ENCODE data around the gene INO80B.
A peak's percentile ranks its signal among the peaks of the same experiment; 100 is the strongest.
"Not testable (repeated sequence)": the region's sequence is repeated elsewhere in the genome, so short reads cannot be mapped to it uniquely, and the experiment has no call there.

Gene INO80B

DNA sequence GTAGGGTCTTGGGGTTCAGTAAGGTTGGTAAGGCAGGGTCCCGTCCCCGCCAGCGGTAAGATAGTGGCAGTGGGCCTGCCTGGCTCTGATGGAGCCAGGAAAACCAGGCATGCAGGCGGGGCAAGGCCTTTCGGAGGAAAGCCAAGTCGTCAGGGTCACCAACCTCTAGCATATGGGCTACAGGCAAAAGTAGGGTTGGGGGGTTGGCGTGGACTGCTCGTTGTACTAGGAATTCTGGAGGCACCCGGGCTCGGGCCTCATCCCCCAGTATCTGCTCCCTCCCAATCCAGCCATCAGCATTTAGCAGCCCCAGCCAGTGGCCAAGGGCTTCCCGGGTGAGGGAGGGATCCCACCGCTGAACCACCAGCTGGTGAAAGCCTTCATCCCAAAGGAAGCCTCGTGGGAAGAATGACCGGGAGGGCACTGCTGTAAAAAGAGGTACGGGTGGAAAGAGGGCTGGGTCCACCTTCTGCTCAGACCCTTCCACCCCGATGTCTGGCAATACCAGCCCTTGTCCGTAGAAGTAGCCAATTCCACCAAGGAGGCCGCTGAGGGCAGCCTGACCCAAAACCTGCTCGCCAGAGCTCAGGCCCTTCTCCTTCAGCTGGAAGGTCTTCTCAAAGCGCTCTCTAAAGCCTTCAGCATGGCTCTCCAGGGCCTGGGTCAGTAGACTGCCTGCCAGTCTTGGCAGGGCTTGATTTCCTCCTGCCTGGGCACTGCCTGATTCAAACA is 7.3 kb downstream of the INO80B start:
- Histone ChIP-seq H3K36me3 (ENCODE audit: control insufficient read depth in 1 of 2, insufficient read depth in 2 of 2, low read length in 2 of 2) (peaks cover 11 to 25% of the 10 kb centered on the region in 2 donors), H3K4me3 (ENCODE audit: low read depth in 1 of 2, low read length in 2 of 2) (peak overlapping the region in 1 of 2 donors; percentile 53), H3K27me3 (ENCODE audit: control insufficient read depth in 1 of 2, insufficient read depth in 2 of 2, low read length in 2 of 2) (no peaks in the 10 kb centered on the region), H3K9ac (ENCODE audit: low read depth in 1 of 2, low read length in 2 of 2) (peak overlapping the region; percentile 50 to 60), H3K4me1 (ENCODE audit: control insufficient read depth in 1 of 2, insufficient read depth in 2 of 2, low read length in 2 of 2) (peaks cover 22 to 35% of the 10 kb centered on the region in 2 donors), H3K27ac (ENCODE audit: low read depth, low read length) (no peak overlapping the region), H3K9me3 (ENCODE audit: control insufficient read depth in 1 of 2, low read length in 2 of 2) (no peaks in the 10 kb centered on the region)

DNA sequence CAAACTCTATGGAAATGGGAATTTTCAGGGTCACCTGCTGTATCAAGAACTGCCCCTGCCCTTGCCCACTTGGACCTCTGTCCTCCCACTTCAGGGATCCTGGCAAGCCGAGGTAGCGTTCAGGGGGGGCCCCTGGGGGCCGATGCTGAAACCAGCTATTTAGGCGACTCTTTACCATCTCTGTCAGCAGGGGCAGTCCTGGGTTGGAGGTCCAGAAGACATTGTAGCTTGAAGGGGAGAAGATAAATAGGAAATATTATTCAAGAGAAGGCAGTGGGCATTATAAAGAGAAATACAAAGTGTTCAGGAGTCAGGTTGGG is 7.9 kb downstream of the INO80B start:
- no peaks in the 10 kb centered on the region for H3K27me3 ChIP-seq (ENCODE audit: control insufficient read depth in 1 of 2, insufficient read depth in 2 of 2, low read length in 2 of 2)
- H3K4me1 ChIP-seq (ENCODE audit: control insufficient read depth in 1 of 2, insufficient read depth in 2 of 2, low read length in 2 of 2), result peaks cover 22 to 34% of the 10 kb centered on the region in 2 donors
- peak overlapping the region; percentile 50 to 60 for H3K9ac ChIP-seq (ENCODE audit: low read depth in 1 of 2, low read length in 2 of 2)
- H3K27ac ChIP-seq (ENCODE audit: low read depth, low read length), result no peak overlapping the region
- H3K36me3 ChIP-seq (ENCODE audit: control insufficient read depth in 1 of 2, insufficient read depth in 2 of 2, low read length in 2 of 2), result peaks cover 11 to 25% of the 10 kb centered on the region in 2 donors
- no peaks in the 10 kb centered on the region for H3K9me3 ChIP-seq (ENCODE audit: control insufficient read depth in 1 of 2, low read length in 2 of 2)
- H3K4me3 ChIP-seq (ENCODE audit: low read depth in 1 of 2, low read length in 2 of 2), result peak overlapping the region; percentile 30 to 53

DNA sequence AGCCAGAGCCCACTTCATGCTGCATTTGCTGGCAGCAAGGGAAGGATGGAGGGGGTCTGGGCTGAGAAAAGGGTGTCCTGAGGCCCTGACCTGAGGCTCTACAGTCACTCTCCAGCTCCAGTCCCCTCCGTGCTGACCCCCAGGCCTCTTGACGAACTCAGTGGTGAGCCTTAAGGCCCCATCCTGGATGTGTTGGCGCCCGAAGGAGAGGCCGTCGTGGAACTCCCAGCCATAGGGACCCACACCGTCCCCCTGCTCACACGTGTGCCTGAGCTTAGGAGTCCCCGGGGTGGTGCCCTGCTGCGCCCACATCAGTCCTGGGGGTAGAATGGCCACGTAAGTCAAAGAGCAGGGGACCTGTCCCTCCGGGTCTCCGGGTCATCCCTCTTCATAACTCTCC is 9.5 kb downstream of the INO80B start:
- no peaks in the 10 kb centered on the region for H3K9me3 ChIP-seq (ENCODE audit: control insufficient read depth in 1 of 2, low read length in 2 of 2)
- H3K4me3 ChIP-seq (ENCODE audit: low read depth in 1 of 2, low read length in 2 of 2), result peak overlapping the region; percentile 88 to 91
- no peaks in the 10 kb centered on the region for H3K27me3 ChIP-seq (ENCODE audit: control insufficient read depth in 1 of 2, insufficient read depth in 2 of 2, low read length in 2 of 2)
- H3K4me1 ChIP-seq (ENCODE audit: control insufficient read depth in 1 of 2, insufficient read depth in 2 of 2, low read length in 2 of 2), result peaks cover 16 to 27% of the 10 kb centered on the region in 2 donors
- peaks cover 11 to 25% of the 10 kb centered on the region in 2 donors for H3K36me3 ChIP-seq (ENCODE audit: control insufficient read depth in 1 of 2, insufficient read depth in 2 of 2, low read length in 2 of 2)
- H3K9ac ChIP-seq (ENCODE audit: low read depth in 1 of 2, low read length in 2 of 2), result peak overlapping the region; percentile 84 to 94
- H3K27ac ChIP-seq (ENCODE audit: low read depth, low read length), result peak overlapping the region; percentile 68

DNA sequence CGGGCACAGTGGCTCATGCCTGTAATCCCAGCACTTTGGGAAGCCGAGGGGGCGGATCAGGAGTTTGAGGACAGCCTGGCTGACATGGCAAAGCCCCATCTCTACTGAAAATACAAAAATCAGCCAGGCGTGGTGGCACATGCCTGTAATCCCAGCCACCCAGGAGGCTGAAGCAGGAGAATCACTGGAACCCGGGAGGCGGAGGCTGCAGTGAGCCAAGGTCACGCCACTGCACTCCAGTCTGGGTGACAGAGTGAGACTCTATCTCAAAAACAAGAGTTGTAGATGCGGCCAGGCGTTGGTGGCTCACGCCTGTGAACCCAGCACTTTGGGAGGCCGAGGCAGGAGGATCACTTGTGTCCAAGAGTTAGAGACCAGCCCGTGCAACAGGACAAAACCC is 15.9 kb downstream of the INO80B start:
- Histone ChIP-seq H3K36me3 (ENCODE audit: control insufficient read depth in 1 of 2, insufficient read depth in 2 of 2, low read length in 2 of 2) (peaks cover 14 to 16% of the 10 kb centered on the region in 2 donors), H3K4me1 (ENCODE audit: control insufficient read depth in 1 of 2, insufficient read depth in 2 of 2, low read length in 2 of 2) (peaks cover 13 to 24% of the 10 kb centered on the region in 2 donors)
- not testable (repeated sequence) for H3K4me3 ChIP-seq (ENCODE audit: low read depth in 1 of 2, low read length in 2 of 2); H3K27ac ChIP-seq (ENCODE audit: low read depth, low read length); H3K27me3 ChIP-seq (ENCODE audit: control insufficient read depth in 1 of 2, insufficient read depth in 2 of 2, low read length in 2 of 2); H3K9me3 ChIP-seq (ENCODE audit: control insufficient read depth in 1 of 2, low read length in 2 of 2); H3K9ac ChIP-seq (ENCODE audit: low read depth in 1 of 2, low read length in 2 of 2)

DNA sequence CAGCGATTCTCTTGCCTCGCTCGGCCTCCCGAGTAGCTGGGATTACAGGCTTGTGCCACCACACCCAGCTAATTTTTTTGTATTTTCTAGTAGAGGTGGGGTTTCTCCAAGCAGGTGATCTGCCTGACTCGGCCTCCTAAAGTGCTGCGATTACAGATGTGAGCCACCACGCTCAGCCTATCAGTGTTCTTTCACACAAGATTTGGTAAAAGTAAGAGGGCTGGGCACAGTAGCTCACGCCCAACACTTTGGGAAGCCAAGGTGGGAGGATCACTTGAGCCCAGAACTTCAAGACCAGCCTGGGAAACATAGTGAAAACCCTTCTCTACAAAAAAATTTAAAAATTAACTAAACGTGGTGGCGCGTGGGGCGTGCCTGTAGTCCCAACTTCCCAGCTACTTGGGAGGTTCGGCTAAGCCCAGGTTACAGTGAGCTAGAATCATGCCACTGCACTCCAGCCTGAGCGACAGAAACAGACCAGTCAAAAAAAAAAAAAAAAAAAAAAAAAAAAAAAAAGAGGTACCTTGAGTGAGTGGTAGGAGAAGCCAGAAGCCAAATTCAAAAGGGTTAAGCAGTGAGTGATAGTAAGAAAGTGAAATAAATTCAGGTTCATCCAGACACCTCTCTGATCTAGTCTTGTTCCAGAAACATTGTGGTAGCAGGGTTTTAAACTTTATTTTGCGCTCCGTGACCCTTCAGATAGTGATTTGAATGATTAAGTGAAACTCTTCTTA is 16.6 kb downstream of the INO80B start:
- Histone ChIP-seq H3K27me3 (ENCODE audit: control insufficient read depth in 1 of 2, insufficient read depth in 2 of 2, low read length in 2 of 2) (no peaks in the 10 kb centered on the region), H3K9ac (ENCODE audit: low read depth in 1 of 2, low read length in 2 of 2) (peak overlapping the region; percentile 96 to 97), H3K4me1 (ENCODE audit: control insufficient read depth in 1 of 2, insufficient read depth in 2 of 2, low read length in 2 of 2) (peaks cover 9 to 24% of the 10 kb centered on the region in 2 donors), H3K27ac (ENCODE audit: low read depth, low read length) (peak overlapping the region; percentile 86), H3K36me3 (ENCODE audit: control insufficient read depth in 1 of 2, insufficient read depth in 2 of 2, low read length in 2 of 2) (peaks cover 14 to 16% of the 10 kb centered on the region in 2 donors), H3K4me3 (ENCODE audit: low read depth in 1 of 2, low read length in 2 of 2) (peak overlapping the region; percentile 93 to 98), H3K9me3 (ENCODE audit: control insufficient read depth in 1 of 2, low read length in 2 of 2) (no peaks in the 10 kb centered on the region)

DNA sequence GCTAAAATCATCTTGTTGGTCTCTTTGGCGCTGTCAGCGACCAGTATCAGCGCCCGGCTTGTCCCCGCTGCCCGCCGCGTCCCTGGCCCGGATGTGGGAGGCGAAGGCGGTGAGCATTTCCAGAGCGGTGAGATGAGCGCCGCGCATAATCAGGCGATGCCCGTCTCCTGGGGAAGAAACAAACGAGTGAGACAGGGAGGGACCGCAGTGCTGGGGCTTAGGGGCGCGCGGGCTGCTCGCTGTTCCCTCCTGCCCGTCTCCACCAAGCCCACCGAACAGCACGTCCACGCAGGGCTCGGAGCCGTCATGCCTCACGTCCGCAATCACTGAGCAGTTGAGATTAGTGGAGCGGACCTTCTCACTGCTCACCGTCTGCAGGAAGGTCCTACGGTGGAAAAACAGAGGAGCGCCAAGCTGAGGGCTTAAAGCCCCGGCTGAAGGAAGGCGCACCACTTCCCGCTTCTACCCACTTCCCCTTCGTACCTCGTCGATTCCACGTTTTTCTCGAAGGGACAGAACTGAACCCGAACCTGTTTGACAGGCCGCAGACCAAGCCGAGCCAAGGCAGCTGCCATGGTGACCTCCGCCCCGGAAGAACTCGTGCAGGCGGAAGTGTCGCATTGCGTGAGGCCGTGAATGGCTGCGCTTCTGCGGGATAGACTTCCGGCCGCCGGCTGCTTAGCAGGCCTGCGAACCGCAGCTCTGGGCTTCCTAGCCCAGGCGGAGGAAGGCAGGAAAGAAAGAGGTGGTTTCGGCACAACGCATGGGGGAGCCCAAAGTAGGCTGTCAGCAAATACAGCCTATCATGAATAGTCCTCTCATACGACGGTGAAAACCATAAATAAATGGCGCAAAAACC is 17.4 kb downstream of the INO80B start, which contains the start of gene MRPL53:
MRPL53 (minus strand) TSS at position 595 of the 859 bp plus-strand sequence; CDS start at position 575, 20 bp downstream.
- Histone ChIP-seq H3K4me1 (ENCODE audit: control insufficient read depth in 1 of 2, insufficient read depth in 2 of 2, low read length in 2 of 2) (peaks cover 15 to 30% of the 10 kb centered on the region in 2 donors), H3K36me3 (ENCODE audit: control insufficient read depth in 1 of 2, insufficient read depth in 2 of 2, low read length in 2 of 2) (peaks cover 14 to 19% of the 10 kb centered on the region in 2 donors), H3K9me3 (ENCODE audit: control insufficient read depth in 1 of 2, low read length in 2 of 2) (no peaks in the 10 kb centered on the region), H3K4me3 (ENCODE audit: low read depth in 1 of 2, low read length in 2 of 2) (peak within 1 kb of the TSS; percentile 93 to 98), H3K27ac (ENCODE audit: low read depth, low read length) (peak within 1 kb of the TSS; percentile 86), H3K27me3 (ENCODE audit: control insufficient read depth in 1 of 2, insufficient read depth in 2 of 2, low read length in 2 of 2) (no peaks in the 10 kb centered on the region), H3K9ac (ENCODE audit: low read depth in 1 of 2, low read length in 2 of 2) (peak within 1 kb of the TSS; percentile 96 to 97)

DNA sequence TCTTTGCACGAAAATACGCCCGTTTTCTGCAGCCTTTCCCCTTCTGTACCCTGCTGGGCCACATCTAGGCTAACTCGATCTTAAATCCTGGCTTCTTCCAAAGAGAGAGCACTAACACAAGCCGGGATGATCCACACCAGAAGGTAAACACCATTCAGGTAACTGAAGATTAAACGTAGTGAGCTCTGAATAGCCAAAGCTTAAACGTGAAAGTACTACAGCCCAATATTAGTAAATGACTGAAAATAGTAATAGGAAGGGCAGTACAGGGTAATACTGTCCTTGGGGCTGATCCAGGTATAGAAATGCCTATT is 18.0 kb downstream of the INO80B start:
- Histone ChIP-seq H3K27me3 (ENCODE audit: control insufficient read depth in 1 of 2, insufficient read depth in 2 of 2, low read length in 2 of 2) (no peaks in the 10 kb centered on the region), H3K36me3 (ENCODE audit: control insufficient read depth in 1 of 2, insufficient read depth in 2 of 2, low read length in 2 of 2) (peaks cover 14 to 23% of the 10 kb centered on the region in 2 donors), H3K9ac (ENCODE audit: low read depth in 1 of 2, low read length in 2 of 2) (peak overlapping the region; percentile 96 to 97), H3K27ac (ENCODE audit: low read depth, low read length) (peak overlapping the region; percentile 86), H3K9me3 (ENCODE audit: control insufficient read depth in 1 of 2, low read length in 2 of 2) (no peaks in the 10 kb centered on the region), H3K4me3 (ENCODE audit: low read depth in 1 of 2, low read length in 2 of 2) (peak overlapping the region; percentile 93 to 98), H3K4me1 (ENCODE audit: control insufficient read depth in 1 of 2, insufficient read depth in 2 of 2, low read length in 2 of 2) (peaks cover 19 to 33% of the 10 kb centered on the region in 2 donors)

DNA sequence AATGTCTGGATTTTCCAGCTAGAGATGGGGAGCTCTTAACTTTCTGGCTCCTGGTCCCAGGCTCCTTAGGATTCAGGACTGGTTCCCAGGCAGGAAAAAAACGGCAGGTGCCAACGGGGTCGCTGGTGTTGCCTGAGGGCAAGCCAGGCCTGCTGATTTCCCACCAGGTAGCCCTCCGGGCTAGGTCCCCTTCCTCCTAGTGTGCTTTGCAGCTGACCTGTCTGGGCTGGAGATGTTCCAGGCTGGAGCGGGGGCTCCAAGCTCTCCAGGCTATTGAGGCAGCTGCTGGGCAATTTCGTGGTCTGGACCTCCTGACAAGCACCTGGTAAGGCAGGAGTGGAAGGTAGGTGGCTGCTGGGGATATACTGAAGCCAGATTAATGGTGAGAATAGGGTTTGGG is 19.6 kb downstream of the INO80B start:
- no peaks in the 10 kb centered on the region for H3K27me3 ChIP-seq (ENCODE audit: control insufficient read depth in 1 of 2, insufficient read depth in 2 of 2, low read length in 2 of 2)
- H3K9me3 ChIP-seq (ENCODE audit: control insufficient read depth in 1 of 2, low read length in 2 of 2), result no peaks in the 10 kb centered on the region
- no peak overlapping the region for H3K27ac ChIP-seq (ENCODE audit: low read depth, low read length)
- peaks cover 19 to 33% of the 10 kb centered on the region in 2 donors for H3K4me1 ChIP-seq (ENCODE audit: control insufficient read depth in 1 of 2, insufficient read depth in 2 of 2, low read length in 2 of 2)
- H3K36me3 ChIP-seq (ENCODE audit: control insufficient read depth in 1 of 2, insufficient read depth in 2 of 2, low read length in 2 of 2), result peaks cover 14 to 23% of the 10 kb centered on the region in 2 donors
- no peak overlapping the region for H3K9ac ChIP-seq (ENCODE audit: low read depth in 1 of 2, low read length in 2 of 2)
- H3K4me3 ChIP-seq (ENCODE audit: low read depth in 1 of 2, low read length in 2 of 2), result no peak overlapping the region

DNA sequence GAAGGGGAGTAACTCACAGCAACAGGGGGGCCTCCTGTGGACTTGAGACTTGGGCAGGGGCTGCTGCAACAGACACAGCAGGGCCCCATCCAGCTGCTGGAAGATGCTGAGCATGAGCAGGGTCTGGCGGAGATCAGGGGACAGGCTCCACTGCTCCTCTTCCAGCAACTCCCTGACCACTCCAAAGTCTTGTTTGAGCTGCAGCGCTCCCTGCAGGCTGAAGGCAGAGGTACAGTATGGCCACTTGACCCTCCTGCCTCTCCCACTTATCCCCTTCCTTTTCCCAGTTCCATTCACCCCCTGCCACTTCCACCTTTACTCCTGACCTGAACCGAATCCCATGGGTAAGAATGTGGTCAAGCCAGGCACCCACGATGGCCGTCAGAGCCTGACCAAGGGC is 20.0 kb downstream of the INO80B start:
- Histone ChIP-seq H3K4me3 (ENCODE audit: low read depth in 1 of 2, low read length in 2 of 2) (no peak overlapping the region), H3K36me3 (ENCODE audit: control insufficient read depth in 1 of 2, insufficient read depth in 2 of 2, low read length in 2 of 2) (peaks cover 14 to 23% of the 10 kb centered on the region in 2 donors), H3K9me3 (ENCODE audit: control insufficient read depth in 1 of 2, low read length in 2 of 2) (no peaks in the 10 kb centered on the region), H3K9ac (ENCODE audit: low read depth in 1 of 2, low read length in 2 of 2) (no peak overlapping the region), H3K4me1 (ENCODE audit: control insufficient read depth in 1 of 2, insufficient read depth in 2 of 2, low read length in 2 of 2) (peaks cover 21 to 36% of the 10 kb centered on the region in 2 donors), H3K27ac (ENCODE audit: low read depth, low read length) (no peak overlapping the region), H3K27me3 (ENCODE audit: control insufficient read depth in 1 of 2, insufficient read depth in 2 of 2, low read length in 2 of 2) (no peaks in the 10 kb centered on the region)
